ENCODE results near the gene RAB35.

RAB35 gene

DNA sequence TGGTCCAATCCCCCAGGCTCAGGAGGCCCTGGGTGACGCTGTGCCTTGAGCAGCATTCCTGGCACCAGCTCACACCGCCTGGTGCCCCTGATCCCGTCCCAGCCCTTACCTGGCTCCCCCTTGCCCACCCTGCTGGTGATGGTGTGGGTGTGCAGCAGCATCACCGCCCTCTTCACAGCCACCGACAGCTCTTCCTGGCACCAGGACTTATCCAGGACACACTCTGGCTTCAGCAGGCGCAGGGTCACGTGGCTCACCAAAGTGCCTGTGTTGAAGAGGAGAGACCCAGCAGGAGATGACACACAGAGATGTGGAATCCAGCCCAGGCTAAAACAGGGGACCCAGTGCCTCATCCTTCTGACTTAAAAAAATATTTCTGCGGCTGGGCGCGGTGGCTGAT, 41.8 kb upstream of the RAB35 start:
- Histone ChIP-seq H3K27me3 (replicated peaks; ENCODE audit: control insufficient read depth, insufficient read depth, low read length) (no peaks in the 10 kb centered on the region), H3K36me3 (ENCODE audit: control insufficient read depth, insufficient read depth, low read length) (peaks cover 75% of the 10 kb centered on the region), H3K4me3 (replicated peaks; ENCODE audit: low read depth, low read length) (no peak overlapping the region)
- DNase-seq (ENCODE audit: extremely low read depth, insufficient read length): no peak
- TF ChIP-seq, protein P1, sequence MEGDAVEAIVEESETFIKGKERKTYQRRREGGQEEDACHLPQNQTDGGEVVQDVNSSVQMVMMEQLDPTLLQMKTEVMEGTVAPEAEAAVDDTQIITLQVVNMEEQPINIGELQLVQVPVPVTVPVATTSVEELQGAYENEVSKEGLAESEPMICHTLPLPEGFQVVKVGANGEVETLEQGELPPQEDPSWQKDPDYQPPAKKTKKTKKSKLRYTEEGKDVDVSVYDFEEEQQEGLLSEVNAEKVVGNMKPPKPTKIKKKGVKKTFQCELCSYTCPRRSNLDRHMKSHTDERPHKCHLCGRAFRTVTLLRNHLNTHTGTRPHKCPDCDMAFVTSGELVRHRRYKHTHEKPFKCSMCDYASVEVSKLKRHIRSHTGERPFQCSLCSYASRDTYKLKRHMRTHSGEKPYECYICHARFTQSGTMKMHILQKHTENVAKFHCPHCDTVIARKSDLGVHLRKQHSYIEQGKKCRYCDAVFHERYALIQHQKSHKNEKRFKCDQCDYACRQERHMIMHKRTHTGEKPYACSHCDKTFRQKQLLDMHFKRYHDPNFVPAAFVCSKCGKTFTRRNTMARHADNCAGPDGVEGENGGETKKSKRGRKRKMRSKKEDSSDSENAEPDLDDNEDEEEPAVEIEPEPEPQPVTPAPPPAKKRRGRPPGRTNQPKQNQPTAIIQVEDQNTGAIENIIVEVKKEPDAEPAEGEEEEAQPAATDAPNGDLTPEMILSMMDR (IDR thresholded peaks at IDR 0.05; ENCODE audit: insufficient read depth, low read length, poor library complexity, severe bottlenecking): no peak

DNA sequence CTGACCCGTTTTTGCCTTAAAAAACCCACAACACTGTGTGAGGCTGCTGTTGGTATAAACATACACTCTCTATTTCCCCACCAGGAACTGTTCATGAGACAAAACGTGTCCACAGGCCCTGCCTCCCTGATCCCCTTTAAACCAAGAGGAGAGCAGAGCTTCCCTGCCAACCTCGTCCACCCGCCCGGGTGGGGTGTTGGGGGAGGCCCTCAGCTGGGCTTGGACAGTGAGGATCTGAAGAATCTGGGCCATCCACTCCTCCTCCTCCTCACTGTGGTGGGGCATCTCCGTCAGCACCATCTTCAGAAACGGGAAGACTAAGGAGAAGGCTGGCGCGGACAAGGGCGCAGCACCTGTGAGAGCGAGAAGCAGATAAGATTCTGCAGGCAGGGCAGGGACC, 41.1 kb upstream of the RAB35 start:
- no peak for DNase-seq (ENCODE audit: extremely low read depth, insufficient read length)
- Histone ChIP-seq H3K36me3 (ENCODE audit: control insufficient read depth, insufficient read depth, low read length) (peaks cover 74% of the 10 kb centered on the region), H3K27me3 (replicated peaks; ENCODE audit: control insufficient read depth, insufficient read depth, low read length) (no peaks in the 10 kb centered on the region), H3K4me3 (replicated peaks; ENCODE audit: low read depth, low read length) (no peak overlapping the region)
- TF ChIP-seq, protein P1 (IDR thresholded peaks at IDR 0.05; ENCODE audit: insufficient read depth, low read length, poor library complexity, severe bottlenecking): no peak

DNA sequence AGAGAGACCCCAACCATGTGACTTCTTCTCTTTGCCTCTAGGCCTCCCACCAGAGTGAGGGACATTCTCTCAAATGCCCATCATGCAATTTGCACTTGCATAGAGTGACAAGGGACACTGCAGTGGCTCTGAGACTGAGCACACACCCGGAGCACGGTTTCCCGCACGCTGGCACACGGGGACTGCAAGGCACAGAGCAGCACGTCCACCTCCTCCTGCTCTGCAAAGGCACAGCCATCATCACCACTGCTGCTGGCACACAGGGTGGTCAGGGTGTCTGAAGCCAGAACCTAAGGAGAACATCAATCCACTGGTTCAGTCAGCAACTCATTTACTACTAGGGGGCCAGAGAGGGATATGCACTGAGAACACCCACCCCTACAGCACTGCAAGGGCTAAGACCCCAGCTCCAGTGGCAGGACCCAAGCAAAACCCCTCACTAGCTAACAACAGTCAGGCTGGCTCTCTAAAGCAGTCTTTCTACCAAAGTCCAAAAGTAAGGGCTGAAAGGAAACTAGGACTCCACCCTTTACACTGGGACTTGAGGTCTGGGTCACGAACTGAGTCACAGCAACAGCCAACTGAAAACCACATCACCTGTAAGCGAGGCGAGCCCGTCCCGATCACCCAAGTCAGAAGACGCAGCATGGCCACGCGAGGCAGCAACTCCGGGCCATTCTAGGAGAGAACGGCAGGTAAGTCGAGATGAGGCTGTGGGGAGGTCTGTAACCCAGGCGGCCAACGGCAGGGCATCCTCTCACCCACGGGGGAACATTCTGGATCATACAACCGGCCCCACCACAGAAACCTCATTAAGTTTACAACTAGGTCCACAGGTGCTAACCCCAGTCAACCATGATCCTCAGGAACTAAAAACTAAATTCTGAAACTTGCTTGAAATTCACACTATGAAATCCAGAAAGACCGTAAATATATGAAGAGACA, 40.0 kb upstream of the RAB35 start:
- no peak overlapping the region for H3K4me3 ChIP-seq (replicated peaks; ENCODE audit: low read depth, low read length)
- TF ChIP-seq, protein P1 (IDR thresholded peaks at IDR 0.05; ENCODE audit: insufficient read depth, low read length, poor library complexity, severe bottlenecking): no peak
- no peak for DNase-seq (ENCODE audit: extremely low read depth, insufficient read length)
- peaks cover 69% of the 10 kb centered on the region for H3K36me3 ChIP-seq (ENCODE audit: control insufficient read depth, insufficient read depth, low read length)
- H3K27me3 ChIP-seq (replicated peaks; ENCODE audit: control insufficient read depth, insufficient read depth, low read length): no peaks in the 10 kb centered on the region

DNA sequence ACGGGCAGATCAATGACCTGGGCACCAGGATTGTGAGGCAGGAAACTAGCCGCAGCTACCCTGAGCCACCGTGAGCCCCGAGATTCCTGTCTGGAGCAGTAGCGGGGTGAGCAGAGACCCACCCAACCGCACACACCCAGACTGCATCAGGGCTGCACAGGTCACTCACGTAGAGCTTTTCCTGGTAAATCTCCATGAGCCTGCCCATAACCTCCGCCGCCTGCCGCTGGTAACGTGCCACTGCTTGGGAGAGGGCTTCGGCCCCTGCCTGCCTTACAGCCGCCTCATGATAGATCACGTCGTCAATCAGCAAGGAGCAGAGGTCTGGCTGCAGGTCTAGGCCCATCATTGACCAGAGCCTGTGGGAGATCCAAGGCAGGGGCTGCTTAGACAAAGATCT, 38.5 kb upstream of the RAB35 start:
- H3K27me3 ChIP-seq (replicated peaks; ENCODE audit: control insufficient read depth, insufficient read depth, low read length): no peaks in the 10 kb centered on the region
- DNase-seq (ENCODE audit: extremely low read depth, insufficient read length): no peak
- TF ChIP-seq, protein P1 (IDR thresholded peaks at IDR 0.05; ENCODE audit: insufficient read depth, low read length, poor library complexity, severe bottlenecking): no peak
- peaks cover 64% of the 10 kb centered on the region for H3K36me3 ChIP-seq (ENCODE audit: control insufficient read depth, insufficient read depth, low read length)
- no peak overlapping the region for H3K4me3 ChIP-seq (replicated peaks; ENCODE audit: low read depth, low read length)

DNA sequence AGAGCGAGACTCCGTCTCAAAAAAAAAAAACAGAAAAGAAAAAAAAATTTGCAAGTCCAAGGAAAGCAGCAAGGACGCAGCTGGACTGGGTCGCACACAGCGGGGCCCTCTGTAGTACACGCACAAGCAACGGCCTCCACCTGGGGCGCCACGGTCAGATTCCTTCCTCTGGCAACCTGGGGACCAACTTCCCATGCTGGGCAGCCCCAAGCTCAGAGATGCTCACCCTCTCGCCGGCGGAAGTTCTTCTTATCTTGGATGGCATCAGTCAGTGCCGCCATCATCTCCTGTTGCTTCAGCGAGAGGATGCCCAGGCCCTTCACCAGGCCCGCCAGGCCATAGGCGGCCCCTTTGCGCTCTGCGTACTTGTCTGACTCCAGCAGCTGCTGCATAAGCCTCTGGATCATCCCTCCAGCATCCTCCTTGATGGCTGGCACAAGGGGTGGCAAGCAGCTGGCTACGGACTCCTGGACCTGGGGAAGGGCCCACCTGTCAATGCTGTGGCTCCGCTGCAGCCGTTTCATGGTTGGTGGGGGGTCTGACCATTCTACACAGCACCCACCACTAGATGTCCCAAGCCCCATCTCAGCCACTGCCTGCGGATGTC, 34.5 kb upstream of the RAB35 start:
- TF ChIP-seq, protein P1 (IDR thresholded peaks at IDR 0.05; ENCODE audit: insufficient read depth, low read length, poor library complexity, severe bottlenecking): no peak
- Histone ChIP-seq H3K27me3 (replicated peaks; ENCODE audit: control insufficient read depth, insufficient read depth, low read length) (no peaks in the 10 kb centered on the region), H3K36me3 (ENCODE audit: control insufficient read depth, insufficient read depth, low read length) (peaks cover 65% of the 10 kb centered on the region), H3K4me3 (replicated peaks; ENCODE audit: low read depth, low read length) (no peak overlapping the region)
- no peak for DNase-seq (ENCODE audit: extremely low read depth, insufficient read length)
